ENCODE measurements around the gene GATAD1. TPM values are rescaled to one million over a fixed set of nuclear protein-coding genes. Genes with fewer than 3 reads are reported as not detected.

GATAD1 gene
- total and polyA plus RNA-seq, 2 experiments from 2014 or later, result 10.0 to 20.1 TPM

DNA sequence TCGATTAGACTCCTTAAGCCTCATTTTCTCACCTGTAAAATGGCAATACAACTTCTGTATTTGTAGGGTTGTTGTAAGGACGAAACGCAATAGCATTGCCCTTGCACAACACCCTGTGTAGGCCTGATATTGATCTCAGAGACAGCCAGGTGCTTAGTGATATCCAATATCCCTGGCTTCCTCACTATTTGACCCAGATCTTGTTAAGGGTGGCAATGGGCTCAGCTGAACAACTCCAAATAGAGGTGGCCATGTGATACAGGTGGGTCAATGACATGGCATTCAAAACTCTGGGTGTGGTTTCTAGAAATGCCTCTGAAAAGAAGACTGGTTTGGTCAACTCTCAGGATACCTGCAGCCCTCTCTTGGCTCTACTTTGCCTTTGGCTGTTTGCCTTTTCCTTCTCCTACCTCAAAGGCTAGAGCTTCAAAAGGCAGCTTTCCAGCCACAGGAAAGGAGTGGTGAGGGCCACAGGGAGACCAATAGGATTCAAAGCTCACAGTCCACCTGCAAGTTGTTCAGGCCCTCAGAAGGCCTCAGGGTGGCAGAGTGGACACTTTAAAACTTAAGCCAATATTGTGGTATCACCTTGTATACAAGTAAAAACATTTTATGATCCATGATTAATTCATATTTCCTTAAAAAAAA lies 14.9 kb upstream of the GATAD1 start:
- H3F3A ChIP-seq (ENCODE audit: insufficient read depth), result no peaks in the 10 kb centered on the region
- no peaks in the 10 kb centered on the region for H3K9me3 ChIP-seq (ENCODE audit: low read depth)
- no peak overlapping the region for H3K4me2 ChIP-seq (ENCODE audit: unreplicated experiment)
- no peaks in the 10 kb centered on the region for H3K9me2 ChIP-seq (ENCODE audit: insufficient read depth)
- no peak overlapping the region for H3K27ac ChIP-seq
- no peak overlapping the region for H2AFZ ChIP-seq
- no peak overlapping the region for H3K4me3 ChIP-seq
- in situ Hi-C loops (cut with MboI), result no loop called here
- H3K4me1 ChIP-seq (ENCODE audit: insufficient read depth), result no peaks in the 10 kb centered on the region
- TF ChIP-seq EZH2 (IDR thresholded peaks at IDR 0.05; ENCODE audit: insufficient read depth, poor library complexity, severe bottlenecking), result no peak
- TF ChIP-seq EZH2phosphoT487 (IDR thresholded peaks at IDR 0.05; ENCODE audit: insufficient read depth, low read depth), result no peak
- H4K20me1 ChIP-seq (ENCODE audit: insufficient read depth), result no peaks in the 10 kb centered on the region
- DNase-seq, result no peak
- no peak overlapping the region for H3K9ac ChIP-seq
- no peaks in the 10 kb centered on the region for H3K27me3 ChIP-seq (replicated peaks; ENCODE audit: insufficient read depth)
- no peaks in the 10 kb centered on the region for H3K79me2 ChIP-seq (ENCODE audit: insufficient read depth)
- 71 to 94% methylated on average over 3 of the region's 3 CpGs for WGBS, 2 experiments (ENCODE audit: low coverage in 1 of 2, low lambda C conversion rate in 2 of 2, missing lambda C conversion rate in 2 of 2)
- H3K36me3 ChIP-seq (ENCODE audit: low read depth), result no peaks in the 10 kb centered on the region

DNA sequence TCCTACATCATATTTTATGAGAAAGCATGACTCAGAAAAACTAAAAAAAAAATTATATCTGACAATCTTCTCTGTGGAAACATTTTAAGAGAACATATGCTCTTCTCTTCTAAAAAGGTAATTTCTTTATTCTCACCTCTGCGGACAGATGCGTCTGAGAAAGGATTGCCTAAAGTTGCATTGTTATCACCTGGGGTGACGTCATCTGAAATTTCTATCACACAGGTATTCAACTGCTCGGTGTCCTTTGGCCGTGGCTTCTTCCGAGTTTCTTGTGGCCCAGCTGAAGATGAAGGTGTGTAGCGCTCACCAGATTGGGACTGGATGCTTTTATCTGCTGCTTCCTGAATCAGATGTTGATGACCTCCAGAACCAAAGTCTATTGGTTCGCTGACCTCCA lies 14.3 kb upstream of the GATAD1 start:
- Histone ChIP-seq H3K79me2 (ENCODE audit: insufficient read depth) (no peaks in the 10 kb centered on the region), H3K27ac (no peak overlapping the region), H2AFZ (no peak overlapping the region), H3K9me3 (ENCODE audit: low read depth) (no peaks in the 10 kb centered on the region), H3F3A (ENCODE audit: insufficient read depth) (no peaks in the 10 kb centered on the region), H3K4me1 (ENCODE audit: insufficient read depth) (no peaks in the 10 kb centered on the region), H3K4me3 (no peak overlapping the region), H4K20me1 (ENCODE audit: insufficient read depth) (no peaks in the 10 kb centered on the region), H3K27me3 (replicated peaks; ENCODE audit: insufficient read depth) (no peaks in the 10 kb centered on the region), H3K9me2 (ENCODE audit: insufficient read depth) (no peaks in the 10 kb centered on the region), H3K4me2 (ENCODE audit: unreplicated experiment) (no peak overlapping the region), H3K36me3 (ENCODE audit: low read depth) (no peaks in the 10 kb centered on the region), H3K9ac (no peak overlapping the region)
- no peak for TF ChIP-seq EZH2phosphoT487 (IDR thresholded peaks at IDR 0.05; ENCODE audit: insufficient read depth, low read depth)
- no peak for TF ChIP-seq EZH2 (IDR thresholded peaks at IDR 0.05; ENCODE audit: insufficient read depth, poor library complexity, severe bottlenecking)
- DNase-seq, result no peak
- 76 to 82% methylated on average over 8 of the region's 8 CpGs for WGBS, 2 experiments (ENCODE audit: low coverage in 1 of 2, low lambda C conversion rate in 2 of 2, missing lambda C conversion rate in 2 of 2)
- in situ Hi-C loops (cut with MboI), result no loop called here

DNA sequence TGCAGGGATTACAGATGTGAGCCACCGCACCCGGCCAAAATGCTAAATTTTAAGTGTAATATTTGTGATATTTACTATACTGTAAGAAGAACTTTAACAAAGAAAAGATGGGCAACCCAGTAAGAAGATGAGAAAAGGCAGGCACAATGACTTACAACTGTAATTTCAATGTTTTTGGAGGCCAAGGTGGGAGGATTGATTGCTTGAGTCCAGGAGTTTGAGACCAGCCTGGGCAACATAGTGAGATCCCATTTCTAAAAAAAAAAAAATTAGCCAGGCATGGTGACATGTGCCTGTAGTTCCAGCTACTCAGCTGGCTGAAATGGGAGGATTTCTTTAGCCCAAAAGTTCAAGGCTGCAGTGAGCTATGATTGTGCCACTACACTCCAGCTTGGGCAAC lies 11.7 kb upstream of the GATAD1 start:
- in situ Hi-C loops (cut with MboI), result no loop called here
- 77 to 88% methylated on average over 2 of the region's 2 CpGs for WGBS, 2 experiments (ENCODE audit: low coverage in 1 of 2, low lambda C conversion rate in 2 of 2, missing lambda C conversion rate in 2 of 2)
- no peaks in the 10 kb centered on the region for H3K27me3 ChIP-seq (replicated peaks; ENCODE audit: insufficient read depth)
- H2AFZ ChIP-seq, result no peak overlapping the region
- H3K9me3 ChIP-seq (ENCODE audit: low read depth), result no peaks in the 10 kb centered on the region
- no peak overlapping the region for H3K9ac ChIP-seq
- no peaks in the 10 kb centered on the region for H3K79me2 ChIP-seq (ENCODE audit: insufficient read depth)
- H3K36me3 ChIP-seq (ENCODE audit: low read depth), result no peaks in the 10 kb centered on the region
- TF ChIP-seq EZH2phosphoT487 (IDR thresholded peaks at IDR 0.05; ENCODE audit: insufficient read depth, low read depth) (no peak), EZH2 (IDR thresholded peaks at IDR 0.05; ENCODE audit: insufficient read depth, poor library complexity, severe bottlenecking) (no peak)
- H4K20me1 ChIP-seq (ENCODE audit: insufficient read depth), result no peaks in the 10 kb centered on the region
- no peaks in the 10 kb centered on the region for H3K4me1 ChIP-seq (ENCODE audit: insufficient read depth)
- H3K4me3 ChIP-seq, result no peak overlapping the region
- no peak for DNase-seq
- H3K27ac ChIP-seq, result no peak overlapping the region
- H3F3A ChIP-seq (ENCODE audit: insufficient read depth), result no peaks in the 10 kb centered on the region
- no peaks in the 10 kb centered on the region for H3K9me2 ChIP-seq (ENCODE audit: insufficient read depth)
- no peak overlapping the region for H3K4me2 ChIP-seq (ENCODE audit: unreplicated experiment)

DNA sequence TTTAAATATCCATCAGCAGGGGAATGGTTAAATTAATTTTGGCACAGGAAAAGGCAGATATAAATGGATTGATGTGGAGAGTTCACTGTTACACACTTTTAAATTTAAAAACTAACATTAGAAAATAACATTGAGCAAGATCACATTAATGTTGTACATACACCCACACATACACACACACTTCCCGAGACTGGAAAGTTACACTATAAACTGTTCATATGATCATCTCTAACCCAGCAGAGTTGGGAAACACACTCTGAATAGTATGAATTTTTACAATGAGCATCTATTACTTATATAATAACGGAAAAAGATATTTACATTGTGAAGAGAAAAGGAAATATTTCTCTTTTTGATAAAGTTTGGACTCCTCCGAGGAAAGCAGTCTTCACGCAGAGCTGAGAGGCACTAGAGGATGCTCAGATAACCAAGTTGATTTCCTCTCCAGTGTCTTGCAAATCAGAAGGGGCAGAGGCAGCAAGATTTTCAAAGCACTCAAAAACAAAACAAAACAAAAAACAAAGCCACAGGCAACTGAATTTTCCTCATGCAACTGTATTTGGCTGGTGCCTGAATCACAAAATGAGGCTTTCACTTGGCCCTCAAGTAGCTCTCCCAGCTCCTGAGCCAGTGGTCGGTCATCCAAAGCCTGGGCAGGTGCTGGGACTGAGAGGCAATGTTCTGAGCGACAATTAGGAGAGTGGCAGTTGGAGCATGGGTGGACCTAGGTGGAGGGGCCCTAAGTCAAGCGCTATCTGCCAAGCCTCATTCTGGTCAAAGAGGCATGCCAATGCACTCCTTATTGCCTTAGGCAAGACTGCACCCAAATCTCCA lies 10.5 kb upstream of the GATAD1 start:
- Histone ChIP-seq H3F3A (ENCODE audit: insufficient read depth) (no peaks in the 10 kb centered on the region), H2AFZ (no peak overlapping the region), H3K27ac (no peak overlapping the region), H3K9me2 (ENCODE audit: insufficient read depth) (no peaks in the 10 kb centered on the region), H3K9ac (no peak overlapping the region), H4K20me1 (ENCODE audit: insufficient read depth) (no peaks in the 10 kb centered on the region), H3K79me2 (ENCODE audit: insufficient read depth) (no peaks in the 10 kb centered on the region), H3K4me1 (ENCODE audit: insufficient read depth) (no peaks in the 10 kb centered on the region), H3K27me3 (replicated peaks; ENCODE audit: insufficient read depth) (no peaks in the 10 kb centered on the region; the same call in 1 of the 2 replicates), H3K4me3 (no peak overlapping the region), H3K9me3 (ENCODE audit: low read depth) (no peaks in the 10 kb centered on the region), H3K36me3 (ENCODE audit: low read depth) (no peaks in the 10 kb centered on the region), H3K4me2 (ENCODE audit: unreplicated experiment) (no peak overlapping the region)
- DNase-seq, result no peak
- TF ChIP-seq EZH2 (IDR thresholded peaks at IDR 0.05; ENCODE audit: insufficient read depth, poor library complexity, severe bottlenecking), result no peak
- no peak for TF ChIP-seq EZH2phosphoT487 (IDR thresholded peaks at IDR 0.05; ENCODE audit: insufficient read depth, low read depth)
- in situ Hi-C loops (cut with MboI), result no loop called here
- WGBS, 2 experiments (ENCODE audit: low coverage in 1 of 2, low lambda C conversion rate in 2 of 2, missing lambda C conversion rate in 2 of 2), result 71 to 74% methylated on average over 7 of the region's 7 CpGs

Measured in GM23248 (cell line).